ENCODE results near the gene TBC1D14.

TBC1D14 gene

GRCh38 chr4:7009564-7009963 is 99.9 kb downstream of the TBC1D14 start:
- no peak overlapping the region for H3K27ac ChIP-seq
- TF ChIP-seq CTCF (conservative IDR thresholded peaks at IDR 0.05) = no peak

- H3K27ac ChIP-seq = no peak overlapping the region
- TF ChIP-seq CTCF (conservative IDR thresholded peaks at IDR 0.05) = no peak
These were observed 103.5 kb downstream of the TBC1D14 start for GRCh38 chr4:7013175-7013574.

GRCh38 chr4:7014815-7015214 is 105.2 kb downstream of the TBC1D14 start:
- TF ChIP-seq CTCF (conservative IDR thresholded peaks at IDR 0.05) = no peak
- H3K27ac ChIP-seq = no peak overlapping the region

DNA sequence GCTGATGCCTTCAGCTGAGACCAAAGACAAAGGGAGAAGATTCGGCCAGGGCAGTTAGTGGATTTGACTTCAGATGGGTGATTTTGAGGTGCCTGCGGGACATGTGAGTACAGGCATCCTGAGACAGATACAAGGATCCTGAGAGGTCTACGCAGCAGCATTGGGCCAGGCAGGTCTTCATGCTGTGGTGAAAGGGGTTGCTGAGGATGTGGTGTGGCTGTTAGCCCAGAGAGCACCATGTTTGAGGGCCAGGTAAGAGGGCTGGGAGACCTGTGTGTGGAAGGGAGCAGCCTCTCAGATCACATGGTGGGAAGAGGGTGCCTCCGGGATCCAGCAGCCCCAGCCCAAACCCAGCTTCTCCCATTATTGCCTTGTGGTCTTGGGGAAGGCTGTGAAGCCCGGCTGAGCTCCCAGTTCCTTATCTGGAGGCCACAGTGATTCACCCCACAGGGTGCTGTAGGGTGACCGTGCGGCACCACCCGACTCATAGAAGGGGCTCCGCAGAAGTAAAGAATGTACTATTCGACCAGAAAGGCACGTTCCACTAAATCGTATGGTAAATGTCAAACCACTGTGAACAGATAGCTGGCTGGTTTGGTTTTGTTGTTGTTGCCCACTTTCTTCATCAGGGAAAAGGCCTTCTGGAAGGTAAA is 105.9 kb downstream of the TBC1D14 start:
- TF ChIP-seq CTCF (conservative IDR thresholded peaks at IDR 0.05) = no peak
- no peak overlapping the region for H3K27ac ChIP-seq

- H3K27ac ChIP-seq = no peak overlapping the region
- TF ChIP-seq CTCF (conservative IDR thresholded peaks at IDR 0.05) = no peak
These were observed 106.5 kb downstream of the TBC1D14 start for GRCh38 chr4:7016086-7016485.

DNA sequence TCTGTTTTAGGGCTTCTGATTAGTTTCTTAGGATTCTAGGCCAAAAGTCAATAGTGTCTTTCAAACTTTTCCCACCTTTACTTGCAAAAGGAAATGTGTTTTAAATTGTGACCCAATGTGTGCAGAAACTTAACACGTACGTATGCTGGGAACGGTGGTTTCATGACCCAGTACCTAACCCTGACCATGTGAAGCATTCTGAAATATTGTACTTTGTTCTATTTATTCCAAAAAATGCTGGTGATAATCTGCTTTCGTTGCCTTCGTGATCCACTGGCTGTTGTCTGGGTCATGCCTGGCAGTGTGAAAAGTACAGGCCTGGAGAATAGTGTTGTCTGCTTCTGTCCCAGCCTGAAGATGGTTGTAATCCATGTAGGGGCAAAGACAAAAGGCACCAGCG is 106.9 kb downstream of the TBC1D14 start:
- TF ChIP-seq CTCF (conservative IDR thresholded peaks at IDR 0.05) = no peak
- no peak overlapping the region for H3K27ac ChIP-seq

- TF ChIP-seq CTCF (conservative IDR thresholded peaks at IDR 0.05) = no peak
These were observed 107.9 kb downstream of the TBC1D14 start for GRCh38 chr4:7017446-7018048.

More at GRCh38 chr4:7017446-7018048, 107.9 kb downstream of the TBC1D14 start:
- no peak overlapping the region for H3K27ac ChIP-seq

All from VCaP (cell line).